Esophagus muscularis mucosa (tissue), 4 donors: ENCODE results near the gene MAGI2. TPM values are rescaled to one million over a fixed set of nuclear protein-coding genes. Genes with fewer than 3 reads are reported as not detected.

Experiments used
- DNase-seq: peaks from one replicate; pipeline ENCODE4 v3.0.0-alpha.2; 2017; ENCODE audit errors: extremely low spot score
- H3K27ac ChIP-seq, 4 donors: fragments of 200-600 bp; sonication (generic); replicated peaks in 1 of 4; 1 replicate in 3 of 4; 2 replicates in 1 of 4; pipeline ENCODE4 v1.5.1; 2016 to 2019; ENCODE audit warnings: mild to moderate bottlenecking in 1 of 4
- H3K27me3 ChIP-seq, 4 donors: fragments of 200-600 bp; sonication (generic); one replicate each; pipeline versions ENCODE4 v1.5.1 to v1.6.0; 2016 to 2019
- H3K36me3 ChIP-seq, 4 donors: fragments of 200-600 bp; sonication (generic); one replicate each; pipeline ENCODE4 v1.5.1; 2016 to 2019
- H3K4me1 ChIP-seq, 4 donors: fragments of 200-600 bp; sonication (generic); one replicate each; pipeline ENCODE4 v1.5.1; 2016 to 2019
- H3K4me3 ChIP-seq, 4 donors: fragments of 200-600 bp; sonication (generic); 1 replicate in 2 of 4; 2 replicates in 2 of 4; pipeline ENCODE4 v1.5.1; 2016 to 2019; ENCODE audit warnings: mild to moderate bottlenecking in 4 of 4, moderate library complexity in 1 of 4
- H3K9me3 ChIP-seq, 4 donors: fragments of 200-600 bp; sonication (generic); 1 replicate in 3 of 4; 2 replicates in 1 of 4; pipeline ENCODE4 v1.5.1; 2016 to 2019
- EP300 ChIP-seq: sonication (generic); formaldehyde crosslinking; IDR thresholded peaks from one replicate; pipeline ENCODE4 v1.6.1; 2017; ENCODE audit warnings: antibody characterized with exemption
- POLR2A ChIP-seq: fragments of 450-650 bp; IDR thresholded peaks from one replicate; pipeline ENCODE4 v1.6.1; 2017; ENCODE audit warnings: antibody characterized with exemption, moderate library complexity, mild to moderate bottlenecking, low read depth
- POLR2AphosphoS5 ChIP-seq, 2 donors: sonication (generic); formaldehyde crosslinking; IDR thresholded peaks; one replicate each; pipeline ENCODE4 v1.6.1; 2017; ENCODE audit warnings: antibody characterized with exemption in 2 of 2
- WGBS: methylation state at CpG from one replicate; pipeline ENCODE4 v1.1.5; 2018; 5-methylcytosine and 5-hydroxymethylcytosine counted together
- intact Hi-C: fragments of 100-400 bp; cut with DNase I; formaldehyde crosslinking; loops from one replicate; pipeline ENCODE4 v1.15.1; 2023
- total RNA-seq, 4 donors: library from RNA; depleted of rRNA; stranded (reverse); fragments of >200 nt; gene quantifications; one replicate each; pipeline versions ENCODE4 v1.1.0 to v1.2.1, GENCODE V29; 2016
- TF ChIP-seq, protein P1 (sequence below), 3 experiments: fragments of 200-600 bp in 2 of 3; fragments of 450-650 bp in 1 of 3; sonication (generic) in 2 of 3; IDR thresholded peaks; one replicate each; pipeline ENCODE4 v1.5.1; 2017 to 2019; ENCODE audit warnings: antibody characterized with exemption in 3 of 3, mild to moderate bottlenecking in 2 of 3, moderate library complexity in 1 of 3

The MAGI2 gene
- total RNA-seq, 4 donors from 2014 or later: 14.4 to 22.3 (median 21.2) TPM

GRCh38 chr7:78438433-78438832 lies 1015.0 kb downstream of the MAGI2 start:
- WGBS: 92% methylated on average over 7 of the region's 7 CpGs
- intact Hi-C loops: no loop called here

GRCh38 chr7:78437118-78437517 lies 1016.3 kb downstream of the MAGI2 start:
- Histone ChIP-seq H3K4me3 (no peak overlapping the region), H3K36me3 (no peaks in the 10 kb centered on the region), H3K27ac (no peak overlapping the region), H3K4me1 (no peaks in the 10 kb centered on the region), H3K27me3 (no peaks in the 10 kb centered on the region), H3K9me3 (no peaks in the 10 kb centered on the region)
- intact Hi-C loops: no loop called here
- no peak for DNase-seq
- 63% methylated on average over 5 of the region's 5 CpGs for WGBS
- no peak for TF ChIP-seq POLR2AphosphoS5 (IDR thresholded peaks at IDR 0.05)
- TF ChIP-seq EP300: no peak
- no peak for TF ChIP-seq POLR2A
- TF ChIP-seq, protein P1, sequence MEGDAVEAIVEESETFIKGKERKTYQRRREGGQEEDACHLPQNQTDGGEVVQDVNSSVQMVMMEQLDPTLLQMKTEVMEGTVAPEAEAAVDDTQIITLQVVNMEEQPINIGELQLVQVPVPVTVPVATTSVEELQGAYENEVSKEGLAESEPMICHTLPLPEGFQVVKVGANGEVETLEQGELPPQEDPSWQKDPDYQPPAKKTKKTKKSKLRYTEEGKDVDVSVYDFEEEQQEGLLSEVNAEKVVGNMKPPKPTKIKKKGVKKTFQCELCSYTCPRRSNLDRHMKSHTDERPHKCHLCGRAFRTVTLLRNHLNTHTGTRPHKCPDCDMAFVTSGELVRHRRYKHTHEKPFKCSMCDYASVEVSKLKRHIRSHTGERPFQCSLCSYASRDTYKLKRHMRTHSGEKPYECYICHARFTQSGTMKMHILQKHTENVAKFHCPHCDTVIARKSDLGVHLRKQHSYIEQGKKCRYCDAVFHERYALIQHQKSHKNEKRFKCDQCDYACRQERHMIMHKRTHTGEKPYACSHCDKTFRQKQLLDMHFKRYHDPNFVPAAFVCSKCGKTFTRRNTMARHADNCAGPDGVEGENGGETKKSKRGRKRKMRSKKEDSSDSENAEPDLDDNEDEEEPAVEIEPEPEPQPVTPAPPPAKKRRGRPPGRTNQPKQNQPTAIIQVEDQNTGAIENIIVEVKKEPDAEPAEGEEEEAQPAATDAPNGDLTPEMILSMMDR (IDR thresholded peaks at IDR 0.05): no peak

More at GRCh38 chr7:78438433-78438832, 1015.0 kb downstream of the MAGI2 start:
- H3K9me3 ChIP-seq: no peaks in the 10 kb centered on the region
- no peaks in the 10 kb centered on the region for H3K27me3 ChIP-seq
- no peak for DNase-seq
- TF ChIP-seq, protein P1 (IDR thresholded peaks at IDR 0.05): no peak
- TF ChIP-seq POLR2AphosphoS5 (IDR thresholded peaks at IDR 0.05): no peak
- TF ChIP-seq POLR2A: no peak
- no peak for TF ChIP-seq EP300
- H3K27ac ChIP-seq: no peak overlapping the region
- no peak overlapping the region for H3K4me3 ChIP-seq
- no peaks in the 10 kb centered on the region for H3K36me3 ChIP-seq
- no peaks in the 10 kb centered on the region for H3K4me1 ChIP-seq

DNA sequence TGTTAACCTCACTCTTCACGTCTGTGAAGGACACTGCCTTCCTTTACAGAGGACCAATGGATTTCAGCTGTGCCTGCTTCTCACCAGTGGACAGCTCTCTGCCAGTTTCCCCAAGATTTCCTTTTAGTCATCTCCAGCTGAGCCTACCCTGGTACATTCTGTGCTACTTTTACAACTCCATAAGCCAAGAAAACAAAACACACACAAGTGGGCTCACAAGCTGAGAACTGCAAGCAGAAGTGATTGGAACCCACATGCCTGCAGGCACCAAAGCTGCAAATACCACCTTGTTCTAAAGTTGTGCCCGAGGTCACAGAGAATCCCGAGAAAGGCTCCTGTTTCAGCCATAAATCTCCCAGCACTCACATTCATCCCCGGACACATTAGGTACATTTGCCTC lies 1018.1 kb downstream of the MAGI2 start:
- no peaks in the 10 kb centered on the region for H3K9me3 ChIP-seq
- H3K27ac ChIP-seq: no peak overlapping the region
- DNase-seq: no peak
- H3K4me3 ChIP-seq: no peak overlapping the region
- intact Hi-C loops: no loop called here
- TF ChIP-seq POLR2AphosphoS5 (IDR thresholded peaks at IDR 0.05) (no peak), POLR2A (no peak), EP300 (no peak)
- TF ChIP-seq, protein P1 (IDR thresholded peaks at IDR 0.05): no peak
- no peaks in the 10 kb centered on the region for H3K4me1 ChIP-seq
- H3K27me3 ChIP-seq: no peaks in the 10 kb centered on the region
- no peaks in the 10 kb centered on the region for H3K36me3 ChIP-seq
- WGBS: 80% methylated on average over 4 of the region's 4 CpGs

DNA sequence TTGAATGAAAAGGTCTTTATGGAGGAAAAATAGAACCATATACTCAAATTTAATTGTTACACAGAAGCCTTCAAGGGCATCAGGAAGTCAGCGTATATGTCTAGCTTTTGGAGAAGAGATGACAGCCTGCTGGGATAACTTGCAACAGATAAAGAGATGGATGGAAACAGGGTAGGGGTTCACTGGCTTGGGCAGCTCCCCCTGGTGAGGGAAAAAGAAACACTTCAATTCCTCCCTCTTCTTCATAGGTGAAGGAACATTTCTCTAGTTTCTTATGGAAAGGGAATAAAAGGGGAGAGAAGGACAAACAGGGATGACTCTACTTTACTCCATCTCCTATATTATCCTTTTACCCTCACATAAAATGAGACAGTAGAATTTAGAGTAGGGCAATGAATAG lies 1019.2 kb downstream of the MAGI2 start:
- no peaks in the 10 kb centered on the region for H3K36me3 ChIP-seq
- H3K9me3 ChIP-seq: no peaks in the 10 kb centered on the region
- TF ChIP-seq POLR2AphosphoS5 (IDR thresholded peaks at IDR 0.05): no peak
- TF ChIP-seq, protein P1 (IDR thresholded peaks at IDR 0.05): no peak
- TF ChIP-seq EP300: no peak
- no peak for TF ChIP-seq POLR2A
- intact Hi-C loops: no loop called here
- no peak overlapping the region for H3K4me3 ChIP-seq
- no peak for DNase-seq
- H3K27ac ChIP-seq: no peak overlapping the region
- 100% methylated on average over 1 of the region's 1 CpG for WGBS
- no peaks in the 10 kb centered on the region for H3K27me3 ChIP-seq
- H3K4me1 ChIP-seq: no peaks in the 10 kb centered on the region

GRCh38 chr7:78433421-78433820 lies 1020.0 kb downstream of the MAGI2 start:
- no peaks in the 10 kb centered on the region for H3K27me3 ChIP-seq
- intact Hi-C loops: no loop called here
- no peaks in the 10 kb centered on the region for H3K9me3 ChIP-seq
- H3K4me3 ChIP-seq: no peak overlapping the region
- WGBS: 86% methylated on average over 3 of the region's 3 CpGs
- no peaks in the 10 kb centered on the region for H3K36me3 ChIP-seq
- TF ChIP-seq, protein P1 (IDR thresholded peaks at IDR 0.05): no peak
- no peak for TF ChIP-seq EP300
- no peak for TF ChIP-seq POLR2A
- no peak for TF ChIP-seq POLR2AphosphoS5 (IDR thresholded peaks at IDR 0.05)
- H3K4me1 ChIP-seq: no peaks in the 10 kb centered on the region
- no peak for DNase-seq
- no peak overlapping the region for H3K27ac ChIP-seq
